CD4-positive, alpha-beta T cell treated with Interferon gamma for 1 hour (primary cell): ENCODE measurements around the gene SMARCA4.

ENCODE experiments used
- DNase-seq: peaks from one replicate; pipeline ENCODE4 v3.0.0-alpha.2; 2020

Gene SMARCA4

DNA sequence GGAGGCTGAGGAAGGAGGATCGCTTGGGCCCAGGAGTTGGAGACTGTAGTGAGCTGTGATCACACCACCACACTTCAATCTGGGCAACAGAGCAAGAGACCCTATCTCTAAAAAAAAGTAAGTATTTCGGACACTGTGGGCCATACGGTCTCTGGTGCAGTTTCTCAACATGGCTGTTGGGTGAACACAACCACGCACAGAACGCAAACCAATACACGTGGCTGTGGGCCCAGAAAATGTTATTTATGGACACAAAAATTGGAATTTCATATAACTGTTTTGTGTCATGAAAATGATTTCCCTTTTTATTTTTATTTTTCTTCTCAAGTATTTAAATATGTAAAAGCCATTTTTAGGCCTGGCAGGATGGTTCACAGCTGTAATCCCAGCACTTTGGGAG, 147.9 kb downstream of the SMARCA4 start:
- DNase-seq = no peak

DNA sequence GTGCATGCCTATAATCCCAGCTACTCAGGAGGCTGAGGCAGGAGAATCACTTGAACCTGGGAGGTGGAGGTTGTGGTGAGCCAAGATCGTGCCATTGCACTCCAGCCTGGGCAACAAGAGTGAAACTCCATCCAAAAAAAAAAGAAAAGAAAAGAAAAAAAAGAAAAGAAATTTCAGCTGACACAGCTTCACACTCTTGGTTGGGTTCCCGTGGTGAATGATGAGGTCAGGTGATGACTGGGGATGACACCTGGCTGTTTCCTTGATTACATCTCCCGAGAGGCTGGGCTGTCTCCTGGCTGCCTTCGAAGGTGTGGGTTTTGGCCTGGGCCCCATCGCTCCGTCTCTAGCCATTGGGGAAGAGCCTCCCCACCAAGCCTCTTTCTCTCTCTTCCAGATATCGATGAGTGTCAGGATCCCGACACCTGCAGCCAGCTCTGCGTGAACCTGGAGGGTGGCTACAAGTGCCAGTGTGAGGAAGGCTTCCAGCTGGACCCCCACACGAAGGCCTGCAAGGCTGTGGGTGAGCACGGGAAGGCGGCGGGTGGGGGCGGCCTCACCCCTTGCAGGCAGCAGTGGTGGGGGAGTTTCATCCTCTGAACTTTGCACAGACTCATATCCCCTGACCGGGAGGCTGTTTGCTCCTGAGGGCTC, 150.4 kb downstream of the SMARCA4 start:
- DNase-seq = no peak

DNA sequence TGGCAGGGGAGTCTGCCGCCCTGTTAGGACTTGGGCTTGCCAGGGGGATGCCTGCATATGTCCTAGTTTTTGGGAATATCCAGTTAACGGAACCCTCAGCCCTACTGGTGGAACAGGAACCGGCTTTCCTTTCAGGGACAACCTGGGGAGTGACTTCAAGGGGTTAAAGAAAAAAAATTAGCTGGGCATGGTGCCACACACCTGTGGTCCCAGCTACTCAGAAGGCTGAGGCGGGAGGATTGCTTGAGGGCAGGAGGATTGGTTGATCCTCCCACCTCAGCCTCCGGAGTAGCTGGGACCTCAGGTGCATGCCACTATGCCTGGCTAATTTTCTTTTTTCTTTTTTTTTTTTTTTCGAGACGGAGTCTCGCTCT, 150.9 kb downstream of the SMARCA4 start:
- no peak for DNase-seq
